ENCODE measurements around the gene CCM2. TPM values are rescaled to one million over a fixed set of nuclear protein-coding genes. Genes with fewer than 3 reads are reported as not detected.
A peak's percentile ranks its signal among the peaks of the same experiment; 100 is the strongest.

CCM2 gene
- total and polyA plus RNA-seq, 9 donors = 16.2 to 34.6 (median 23.1) TPM

GRCh38 chr7:44985900-44986217 is 14.1 kb upstream of the CCM2 start:
- H3K4me3 ChIP-seq = peak overlapping the region; percentile 49
- H3K4me1 ChIP-seq (ENCODE audit: insufficient read depth) = no peaks in the 10 kb centered on the region
- H3K27me3 ChIP-seq = no peaks in the 10 kb centered on the region
- intact Hi-C loops (cut with DNase I) = loop anchor here in 2 of 4 donors (10.0 kb wide), 3 partner anchors 101 to 381 kb away; partner anchors contain the start of genes OGDH (in 1 of the 2), PURB (in 1 of the 2) and TBRG4 (in 1 of the 2)
- H3K9me3 ChIP-seq = no peaks in the 10 kb centered on the region
- TF ChIP-seq EP300 (IDR thresholded peaks at IDR 0.05) = no peak
- no peak for TF ChIP-seq POLR2A (IDR thresholded peaks at IDR 0.05)
- no peak for TF ChIP-seq CTCF (IDR thresholded peaks at IDR 0.05)
- peak overlapping the region; percentile 78 to 95 for H3K27ac ChIP-seq
- no peak for DNase-seq
- H3K36me3 ChIP-seq = no peaks in the 10 kb centered on the region
- 2 to 8% (median 2%) methylated on average over 8 of the region's 8 CpGs for WGBS, 3 donors

GRCh38 chr7:44986218-44987053 is 13.6 kb upstream of the CCM2 start:
- peak in 2 of 3 donors; percentile 5 to 25 for TF ChIP-seq CTCF (IDR thresholded peaks at IDR 0.05)
- TF ChIP-seq EP300 (IDR thresholded peaks at IDR 0.05) = no peak
- peak; percentile 99 for TF ChIP-seq POLR2A (IDR thresholded peaks at IDR 0.05)
- intact Hi-C loops (cut with DNase I) = loop anchor here in 2 of 4 donors (10.0 kb wide), 3 partner anchors 102 to 382 kb away; partner anchors contain the start of genes OGDH (in 1 of the 2), PURB (in 1 of the 2) and TBRG4 (in 1 of the 2)
- Histone ChIP-seq H3K27ac (peak overlapping the region; percentile 78 to 95), H3K36me3 (no peaks in the 10 kb centered on the region), H3K9me3 (no peaks in the 10 kb centered on the region), H3K4me3 (peak overlapping the region; percentile 49), H3K27me3 (no peaks in the 10 kb centered on the region), H3K4me1 (ENCODE audit: insufficient read depth) (no peaks in the 10 kb centered on the region)
- DNase-seq = peak; percentile 92 to 97 (median 96)
- WGBS, 3 donors = 0 to 2% (median 1%) methylated on average over 49 to 68 of the region's 68 CpGs

- H3K36me3 ChIP-seq = no peaks in the 10 kb centered on the region
- H3K27ac ChIP-seq = peak overlapping the region in 1 of 2 donors; percentile 95
- 92 to 100% (median 95%) methylated on average over 7 of the region's 7 CpGs for WGBS, 3 donors
- H3K4me3 ChIP-seq = no peak overlapping the region
- H3K27me3 ChIP-seq = no peaks in the 10 kb centered on the region
- H3K4me1 ChIP-seq (ENCODE audit: insufficient read depth) = no peaks in the 10 kb centered on the region
- no peaks in the 10 kb centered on the region for H3K9me3 ChIP-seq
- TF ChIP-seq CTCF (IDR thresholded peaks at IDR 0.05) (no peak), POLR2A (IDR thresholded peaks at IDR 0.05) (no peak), EP300 (IDR thresholded peaks at IDR 0.05) (no peak)
- no peak for DNase-seq
- intact Hi-C loops (cut with DNase I) = loop anchor here in 2 of 4 donors (10.0 kb wide), 3 partner anchors 103 to 383 kb away; partner anchors contain the start of genes OGDH (in 1 of the 2), PURB (in 1 of the 2) and TBRG4 (in 1 of the 2)
Observed at GRCh38 chr7:44987457-44987856, 12.5 kb upstream of the CCM2 start.

DNA sequence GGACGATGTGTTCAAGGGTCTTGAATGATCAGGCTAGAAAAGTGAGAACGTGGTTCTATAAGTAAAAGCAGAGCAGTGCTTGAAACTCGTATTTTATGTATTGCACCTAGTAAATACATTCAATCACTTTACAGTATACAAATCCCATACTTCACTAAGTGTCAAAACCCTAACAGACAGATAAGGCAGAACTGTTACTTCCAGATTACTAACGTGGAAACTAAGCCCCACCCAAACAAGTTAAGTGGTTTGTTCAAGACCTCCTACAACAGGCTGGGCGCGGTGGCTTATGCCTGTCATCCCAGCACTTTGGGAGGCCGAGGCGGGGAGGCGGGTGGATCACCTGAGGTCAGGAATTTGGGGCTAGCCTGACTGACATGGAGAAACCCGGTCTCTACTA is 12.0 kb upstream of the CCM2 start:
- no peaks in the 10 kb centered on the region for H3K9me3 ChIP-seq
- WGBS, 3 donors = 85 to 88% (median 86%) methylated on average over 10 of the region's 10 CpGs
- H3K36me3 ChIP-seq = no peaks in the 10 kb centered on the region
- no peak for TF ChIP-seq POLR2A (IDR thresholded peaks at IDR 0.05)
- TF ChIP-seq CTCF (IDR thresholded peaks at IDR 0.05) = no peak
- TF ChIP-seq EP300 (IDR thresholded peaks at IDR 0.05) = no peak
- no peak overlapping the region for H3K27ac ChIP-seq
- H3K4me3 ChIP-seq = no peak overlapping the region
- no peaks in the 10 kb centered on the region for H3K4me1 ChIP-seq (ENCODE audit: insufficient read depth)
- no peaks in the 10 kb centered on the region for H3K27me3 ChIP-seq
- intact Hi-C loops (cut with DNase I) = loop anchor here in 2 of 4 donors (10.0 kb wide), 3 partner anchors 103 to 383 kb away; partner anchors contain the start of genes OGDH (in 1 of the 2), PURB (in 1 of the 2) and TBRG4 (in 1 of the 2)
- DNase-seq = no peak

All from ovary (tissue), 9 donors.